Fibroblast of pulmonary artery (primary cell): Measurements from ENCODE around the gene GUCY1B1.

Experiments used
- DNase-seq: peaks from one replicate; pipeline ENCODE4 v3.0.0-alpha.2; 2010; ENCODE audit warnings: low read depth
- H3K4me3 ChIP-seq: replicated peaks from 2 replicates; pipeline ENCODE4 v1.5.1; 2011; ENCODE audit warnings: low read depth, mild to moderate bottlenecking, control low read depth, low read length, moderate library complexity
- CTCF ChIP-seq: IDR thresholded peaks from 2 replicates; pipeline ENCODE4 v1.5.1; 2011; ENCODE audit warnings: mild to moderate bottlenecking, control low read depth, low read length, inconsistent platforms; ENCODE audit errors: missing control alignments

Gene GUCY1B1

GRCh38 chr4:155780775-155781174, 22.0 kb downstream of the GUCY1B1 start:
- DNase-seq = no peak
- H3K4me3 ChIP-seq = no peak overlapping the region
- TF ChIP-seq CTCF = no peak

GRCh38 chr4:155781249-155781831, 22.5 kb downstream of the GUCY1B1 start:
- TF ChIP-seq CTCF = no peak
- no peak for DNase-seq

DNA sequence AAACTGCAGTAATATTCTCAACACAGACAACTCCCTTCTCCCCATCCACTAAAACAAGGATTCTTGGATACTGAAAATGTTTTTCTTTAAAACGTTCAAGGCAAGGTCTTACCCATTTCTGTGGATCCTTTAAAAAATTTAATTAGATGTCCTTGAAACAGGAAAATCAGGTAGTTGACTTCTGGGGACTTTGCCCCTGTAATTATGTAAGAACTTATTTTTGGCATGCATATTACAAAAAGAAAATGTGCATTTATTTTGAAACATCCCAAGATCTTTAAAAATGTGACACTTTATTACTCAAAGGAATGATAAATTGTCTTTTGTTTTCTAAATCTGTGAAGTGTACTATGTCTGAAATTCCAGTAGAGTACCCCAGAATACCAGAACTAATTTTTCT, 25.8 kb downstream of the GUCY1B1 start:
- no peak for TF ChIP-seq CTCF
- no peak overlapping the region for H3K4me3 ChIP-seq
- no peak for DNase-seq

More at GRCh38 chr4:155781249-155781831, 22.5 kb downstream of the GUCY1B1 start:
- H3K4me3 ChIP-seq = no peak overlapping the region

- no peak for TF ChIP-seq CTCF
- H3K4me3 ChIP-seq = no peak overlapping the region
- no peak for DNase-seq
Measured at GRCh38 chr4:155785828-155786227, 27.0 kb downstream of the GUCY1B1 start.

GRCh38 chr4:155787113-155787710, 28.4 kb downstream of the GUCY1B1 start:
- TF ChIP-seq CTCF = peak; percentile 99
- H3K4me3 ChIP-seq = no peak overlapping the region
- DNase-seq = peak; percentile 78

GRCh38 chr4:155789391-155789790, 30.6 kb downstream of the GUCY1B1 start:
- no peak for DNase-seq
- H3K4me3 ChIP-seq = no peak overlapping the region
- no peak for TF ChIP-seq CTCF

DNA sequence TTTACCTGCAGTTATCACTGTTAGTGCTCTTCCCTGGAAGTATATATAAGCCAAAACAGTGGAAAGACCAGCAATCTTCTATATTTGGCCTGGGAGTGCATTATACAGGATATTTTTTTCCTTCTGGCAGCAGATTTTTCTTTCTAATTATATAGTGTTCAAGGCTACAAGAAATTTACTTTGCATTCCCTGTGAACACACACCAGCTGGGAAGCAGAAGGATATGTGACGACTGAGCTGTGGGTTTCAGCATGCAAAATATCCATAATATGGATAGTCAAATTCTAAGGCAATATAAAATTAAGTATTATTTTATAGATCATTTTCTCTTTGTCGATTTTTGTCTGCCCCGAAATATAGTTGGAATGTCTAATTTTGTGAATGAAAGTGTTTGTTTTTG, 31.2 kb downstream of the GUCY1B1 start:
- no peak for TF ChIP-seq CTCF
- no peak overlapping the region for H3K4me3 ChIP-seq
- DNase-seq = no peak
